GM12878 (cell line): ENCODE results near the gene RASGRP2. TPM values are rescaled to one million over a fixed set of nuclear protein-coding genes. Genes with fewer than 3 reads are reported as not detected.
A peak's percentile ranks its signal among the peaks of the same experiment; 100 is the strongest.

Source experiments
- BHLHE40 ChIP-seq, 2 experiments: fragments of 450-650 bp in 1 of 2; IDR thresholded peaks; 2 replicates each; pipeline ENCODE4 v1.6.1; 2011 to 2017; ENCODE audit warnings: low read depth in 2 of 2, borderline replicate concordance in 1 of 2, improper control_type of control experiment in 1 of 2, low read length in 1 of 2, mild to moderate bottlenecking in 1 of 2
- CREM ChIP-seq: IDR thresholded peaks from 2 replicates; pipeline ENCODE4 v1.6.1; 2014; ENCODE audit warnings: antibody characterized with exemption, low read depth
- EED ChIP-seq: sonication (generic); IDR thresholded peaks from 2 replicates; pipeline ENCODE4 v1.6.1; 2016; ENCODE audit warnings: antibody characterized with exemption, low read depth
- FOS ChIP-seq: IDR thresholded peaks from 3 replicates; pipeline ENCODE4 v1.6.1; 2011; ENCODE audit warnings: borderline replicate concordance; ENCODE audit not compliant: insufficient read length; ENCODE audit errors: extremely low read depth
- HDAC6 ChIP-seq: fragments of 200-600 bp; sonication (generic); IDR thresholded peaks from one replicate; pipeline ENCODE4 v1.8.0; 2017; ENCODE audit warnings: antibody characterized with exemption; ENCODE audit not compliant: unreplicated experiment
- JUNB ChIP-seq: IDR thresholded peaks from 2 replicates; pipeline ENCODE4 v1.6.1; 2016; ENCODE audit warnings: antibody characterized with exemption, mild to moderate bottlenecking
- JUND ChIP-seq: IDR thresholded peaks from 2 replicates; pipeline ENCODE4 v1.6.1; 2012; ENCODE audit warnings: low read depth, mild to moderate bottlenecking, low read length, improper control_type of control experiment, moderate library complexity
- MYC ChIP-seq: IDR thresholded peaks from 2 replicates; pipeline ENCODE4 v1.6.1; 2011; ENCODE audit warnings: mild to moderate bottlenecking, low read length, moderate library complexity, inconsistent platforms; ENCODE audit not compliant: insufficient read depth, insufficient replicate concordance, insufficient read length, severe bottlenecking
- POLR2A ChIP-seq: IDR thresholded peaks from 2 replicates; pipeline ENCODE4 v1.6.1; 2011; ENCODE audit warnings: low read depth, mild to moderate bottlenecking, low read length
- RBBP5 ChIP-seq: fragments of 200-600 bp; sonication (generic); conservative IDR thresholded peaks from 2 replicates; pipeline ENCODE4 v1.6.1; 2016
- SIN3A ChIP-seq: IDR thresholded peaks from 2 replicates; pipeline ENCODE4 v1.6.1; 2012; ENCODE audit warnings: low read depth, low read length, improper control_type of control experiment
- ZNF207 ChIP-seq: fragments of 450-650 bp; IDR thresholded peaks from 2 replicates; pipeline ENCODE4 v1.6.1; 2014; ENCODE audit warnings: antibody characterized with exemption, mild to moderate bottlenecking, borderline replicate concordance
- ZZZ3 ChIP-seq: IDR thresholded peaks from 2 replicates; pipeline ENCODE4 v1.6.1; 2011; ENCODE audit warnings: low read depth; ENCODE audit not compliant: control insufficient read depth, insufficient read length
- polyA plus RNA-seq, 11 experiments: library from polyadenylated mRNA; depleted of rRNA in 4 of 11; unstranded in 6 of 11; stranded (reverse) in 5 of 11; fragments of >200 nt; fragmentation: Nextera tagmentation in 4 of 11; fragmentation: Illumina TruSeq in 1 of 11; extraction: Ambion mirVana in 4 of 11; extraction: Trizol in 1 of 11; gene quantifications; 1 replicate in 1 of 11; 2 replicates in 10 of 11; pipeline versions ENCODE4 v1.2.1 to v1.2.3, GENCODE V29; 2011 to 2016; ENCODE audit warnings: inconsistent platforms in 2 of 11, missing spikeins in 2 of 11, low read depth in 1 of 11
- total RNA-seq, 4 experiments: library from RNA; depleted of rRNA in 3 of 4; stranded (reverse); fragments of >200 nt in 3 of 4; fragmentation: Illumina TruSeq in 1 of 4; extraction: Trizol in 1 of 4; gene quantifications; 2 replicates each; pipeline versions ENCODE4 v1.2.1 to v1.2.3, GENCODE V29; 2013 to 2021
- TF ChIP-seq, protein P1 (sequence below): fragments of 450-650 bp; conservative IDR thresholded peaks from 2 replicates; pipeline ENCODE4 v1.6.1; 2017; ENCODE audit warnings: mild to moderate bottlenecking, moderate library complexity
- TF ChIP-seq, protein P2 (sequence below): fragments of 450-650 bp; formaldehyde crosslinking; IDR thresholded peaks from 2 replicates; pipeline ENCODE4 v1.5.0; 2022; ENCODE audit warnings: mild to moderate bottlenecking, missing genetic modification characterization
- TF ChIP-seq, protein P3 (sequence below): fragments of 450-650 bp; IDR thresholded peaks from 2 replicates; pipeline ENCODE4 v1.6.1; 2016; ENCODE audit warnings: mild to moderate bottlenecking
- TF ChIP-seq, protein P4 (sequence below): fragments of 450-650 bp; IDR thresholded peaks from 2 replicates; pipeline ENCODE4 v1.6.1; 2016; ENCODE audit warnings: mild to moderate bottlenecking
- TF ChIP-seq, protein P5 (sequence below), 3 experiments: IDR thresholded peaks in 2 of 3; conservative IDR thresholded peaks in 1 of 3; 2 replicates each; pipeline ENCODE4 v1.5.1; 2011; ENCODE audit warnings: low read depth in 3 of 3, low read length in 3 of 3, mild to moderate bottlenecking in 3 of 3, control low read depth in 2 of 3, moderate library complexity in 2 of 3, inconsistent platforms in 1 of 3, mixed read lengths in 1 of 3; ENCODE audit not compliant: control insufficient read depth in 2 of 3, insufficient read depth in 1 of 3; ENCODE audit errors: extremely low read depth in 1 of 3

The RASGRP2 gene
- total and polyA plus RNA-seq, 10 of the 15 experiments (the other 5 are each of a cell fraction or from before 2014, with no cell fraction given) = 0.26 to 9.0 (median 5.4) TPM

DNA sequence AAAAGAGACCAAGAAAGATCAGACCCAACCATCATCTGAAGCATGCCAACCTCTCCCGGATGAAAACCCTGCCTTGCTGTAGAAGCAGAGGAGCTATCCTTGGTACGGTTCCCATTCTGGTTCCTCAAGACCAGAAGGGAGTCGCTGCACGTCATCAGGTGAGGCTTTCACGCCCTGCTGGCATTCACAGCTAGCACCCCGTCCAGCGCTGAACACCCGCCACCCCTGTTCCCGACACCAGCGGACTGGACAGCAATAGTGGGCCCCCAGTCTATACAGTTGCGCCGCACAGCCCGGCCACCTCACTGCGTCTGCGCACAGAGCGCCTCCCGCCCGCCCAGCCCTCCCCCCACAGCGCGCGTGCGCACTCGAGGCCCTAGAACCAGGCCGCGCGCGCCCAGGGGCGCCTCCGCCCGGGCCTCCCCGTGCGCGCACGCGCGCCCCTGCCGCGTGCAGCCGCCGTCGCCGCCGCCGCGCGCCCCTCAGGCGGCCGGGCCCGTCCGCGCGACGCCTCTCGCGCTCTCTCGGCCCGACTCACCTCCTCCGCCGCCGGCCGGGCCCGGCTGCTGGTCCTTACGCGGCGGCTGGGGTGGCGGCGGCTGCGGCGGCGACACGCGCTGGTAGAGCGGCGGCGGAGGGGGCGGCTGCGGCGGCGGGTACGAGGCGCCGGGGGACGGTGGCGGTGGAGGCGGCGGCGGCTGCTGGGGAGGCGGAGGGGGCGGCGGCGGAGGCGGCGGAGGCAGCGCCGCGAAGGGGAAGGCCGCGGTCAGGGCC lies 33.7 kb upstream of the RASGRP2 start (continued):
- TF ChIP-seq, protein P1, sequence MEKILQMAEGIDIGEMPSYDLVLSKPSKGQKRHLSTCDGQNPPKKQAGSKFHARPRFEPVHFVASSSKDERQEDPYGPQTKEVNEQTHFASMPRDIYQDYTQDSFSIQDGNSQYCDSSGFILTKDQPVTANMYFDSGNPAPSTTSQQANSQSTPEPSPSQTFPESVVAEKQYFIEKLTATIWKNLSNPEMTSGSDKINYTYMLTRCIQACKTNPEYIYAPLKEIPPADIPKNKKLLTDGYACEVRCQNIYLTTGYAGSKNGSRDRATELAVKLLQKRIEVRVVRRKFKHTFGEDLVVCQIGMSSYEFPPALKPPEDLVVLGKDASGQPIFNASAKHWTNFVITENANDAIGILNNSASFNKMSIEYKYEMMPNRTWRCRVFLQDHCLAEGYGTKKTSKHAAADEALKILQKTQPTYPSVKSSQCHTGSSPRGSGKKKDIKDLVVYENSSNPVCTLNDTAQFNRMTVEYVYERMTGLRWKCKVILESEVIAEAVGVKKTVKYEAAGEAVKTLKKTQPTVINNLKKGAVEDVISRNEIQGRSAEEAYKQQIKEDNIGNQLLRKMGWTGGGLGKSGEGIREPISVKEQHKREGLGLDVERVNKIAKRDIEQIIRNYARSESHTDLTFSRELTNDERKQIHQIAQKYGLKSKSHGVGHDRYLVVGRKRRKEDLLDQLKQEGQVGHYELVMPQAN = no peak; the same call in 1 of the 2 replicates
- TF ChIP-seq, protein P2, sequence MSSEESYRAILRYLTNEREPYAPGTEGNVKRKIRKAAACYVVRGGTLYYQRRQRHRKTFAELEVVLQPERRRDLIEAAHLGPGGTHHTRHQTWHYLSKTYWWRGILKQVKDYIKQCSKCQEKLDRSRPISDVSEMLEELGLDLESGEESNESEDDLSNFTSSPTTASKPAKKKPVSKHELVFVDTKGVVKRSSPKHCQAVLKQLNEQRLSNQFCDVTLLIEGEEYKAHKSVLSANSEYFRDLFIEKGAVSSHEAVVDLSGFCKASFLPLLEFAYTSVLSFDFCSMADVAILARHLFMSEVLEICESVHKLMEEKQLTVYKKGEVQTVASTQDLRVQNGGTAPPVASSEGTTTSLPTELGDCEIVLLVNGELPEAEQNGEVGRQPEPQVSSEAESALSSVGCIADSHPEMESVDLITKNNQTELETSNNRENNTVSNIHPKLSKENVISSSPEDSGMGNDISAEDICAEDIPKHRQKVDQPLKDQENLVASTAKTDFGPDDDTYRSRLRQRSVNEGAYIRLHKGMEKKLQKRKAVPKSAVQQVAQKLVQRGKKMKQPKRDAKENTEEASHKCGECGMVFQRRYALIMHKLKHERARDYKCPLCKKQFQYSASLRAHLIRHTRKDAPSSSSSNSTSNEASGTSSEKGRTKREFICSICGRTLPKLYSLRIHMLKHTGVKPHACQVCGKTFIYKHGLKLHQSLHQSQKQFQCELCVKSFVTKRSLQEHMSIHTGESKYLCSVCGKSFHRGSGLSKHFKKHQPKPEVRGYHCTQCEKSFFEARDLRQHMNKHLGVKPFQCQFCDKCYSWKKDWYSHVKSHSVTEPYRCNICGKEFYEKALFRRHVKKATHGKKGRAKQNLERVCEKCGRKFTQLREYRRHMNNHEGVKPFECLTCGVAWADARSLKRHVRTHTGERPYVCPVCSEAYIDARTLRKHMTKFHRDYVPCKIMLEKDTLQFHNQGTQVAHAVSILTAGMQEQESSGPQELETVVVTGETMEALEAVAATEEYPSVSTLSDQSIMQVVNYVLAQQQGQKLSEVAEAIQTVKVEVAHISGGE (CRISPR knock-in tag) = no peak
- TF ChIP-seq HDAC6 (no peak), ZNF207 (no peak), POLR2A (peak; percentile 79), CREM (no peak), EED (no peak), SIN3A (peak; percentile 61; the same call in 1 of the 2 replicates), JUND (no peak), BHLHE40 (IDR thresholded peaks at IDR 0.05; ENCODE audit: borderline replicate concordance in 1 of 2, low read depth in 2 of 2, low read length in 1 of 2) (peak in 1 of 2 experiments; percentile 44; a peak in 2 of 4 replicates), MYC (no peak), ZZZ3 (no peak), JUNB (no peak), FOS (no peak), RBBP5 (no peak)
- TF ChIP-seq, protein P3, sequence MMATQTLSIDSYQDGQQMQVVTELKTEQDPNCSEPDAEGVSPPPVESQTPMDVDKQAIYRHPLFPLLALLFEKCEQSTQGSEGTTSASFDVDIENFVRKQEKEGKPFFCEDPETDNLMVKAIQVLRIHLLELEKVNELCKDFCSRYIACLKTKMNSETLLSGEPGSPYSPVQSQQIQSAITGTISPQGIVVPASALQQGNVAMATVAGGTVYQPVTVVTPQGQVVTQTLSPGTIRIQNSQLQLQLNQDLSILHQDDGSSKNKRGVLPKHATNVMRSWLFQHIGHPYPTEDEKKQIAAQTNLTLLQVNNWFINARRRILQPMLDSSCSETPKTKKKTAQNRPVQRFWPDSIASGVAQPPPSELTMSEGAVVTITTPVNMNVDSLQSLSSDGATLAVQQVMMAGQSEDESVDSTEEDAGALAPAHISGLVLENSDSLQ = no peak
- TF ChIP-seq, protein P4, sequence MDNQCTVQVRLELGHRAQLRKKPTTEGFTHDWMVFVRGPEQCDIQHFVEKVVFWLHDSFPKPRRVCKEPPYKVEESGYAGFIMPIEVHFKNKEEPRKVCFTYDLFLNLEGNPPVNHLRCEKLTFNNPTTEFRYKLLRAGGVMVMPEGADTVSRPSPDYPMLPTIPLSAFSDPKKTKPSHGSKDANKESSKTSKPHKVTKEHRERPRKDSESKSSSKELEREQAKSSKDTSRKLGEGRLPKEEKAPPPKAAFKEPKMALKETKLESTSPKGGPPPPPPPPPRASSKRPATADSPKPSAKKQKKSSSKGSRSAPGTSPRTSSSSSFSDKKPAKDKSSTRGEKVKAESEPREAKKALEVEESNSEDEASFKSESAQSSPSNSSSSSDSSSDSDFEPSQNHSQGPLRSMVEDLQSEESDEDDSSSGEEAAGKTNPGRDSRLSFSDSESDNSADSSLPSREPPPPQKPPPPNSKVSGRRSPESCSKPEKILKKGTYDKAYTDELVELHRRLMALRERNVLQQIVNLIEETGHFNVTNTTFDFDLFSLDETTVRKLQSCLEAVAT = peak; percentile 50; the same call in 1 of the 2 replicates
- TF ChIP-seq, protein P5, sequence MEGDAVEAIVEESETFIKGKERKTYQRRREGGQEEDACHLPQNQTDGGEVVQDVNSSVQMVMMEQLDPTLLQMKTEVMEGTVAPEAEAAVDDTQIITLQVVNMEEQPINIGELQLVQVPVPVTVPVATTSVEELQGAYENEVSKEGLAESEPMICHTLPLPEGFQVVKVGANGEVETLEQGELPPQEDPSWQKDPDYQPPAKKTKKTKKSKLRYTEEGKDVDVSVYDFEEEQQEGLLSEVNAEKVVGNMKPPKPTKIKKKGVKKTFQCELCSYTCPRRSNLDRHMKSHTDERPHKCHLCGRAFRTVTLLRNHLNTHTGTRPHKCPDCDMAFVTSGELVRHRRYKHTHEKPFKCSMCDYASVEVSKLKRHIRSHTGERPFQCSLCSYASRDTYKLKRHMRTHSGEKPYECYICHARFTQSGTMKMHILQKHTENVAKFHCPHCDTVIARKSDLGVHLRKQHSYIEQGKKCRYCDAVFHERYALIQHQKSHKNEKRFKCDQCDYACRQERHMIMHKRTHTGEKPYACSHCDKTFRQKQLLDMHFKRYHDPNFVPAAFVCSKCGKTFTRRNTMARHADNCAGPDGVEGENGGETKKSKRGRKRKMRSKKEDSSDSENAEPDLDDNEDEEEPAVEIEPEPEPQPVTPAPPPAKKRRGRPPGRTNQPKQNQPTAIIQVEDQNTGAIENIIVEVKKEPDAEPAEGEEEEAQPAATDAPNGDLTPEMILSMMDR (IDR thresholded peaks at IDR 0.05 in 2 of 3, conservative IDR thresholded peaks at IDR 0.05 in 1 of 3; ENCODE audit: control insufficient read depth in 2 of 3, extremely low read depth in 1 of 3, insufficient read depth in 1 of 3, low read depth in 3 of 3, low read length in 3 of 3) = no peak
